Stimulated activated CD8-positive, alpha-beta memory T cell treated with anti-CD3 and anti-CD28 coated beads, Interleukin-15, amount 100 ng/mL, for 24 hours (primary cell): ENCODE data around the gene RNASE8.
"Not testable (repeated sequence)": the region's sequence is repeated elsewhere in the genome, so short reads cannot be mapped to it uniquely, and the experiment has no call there.

Experiments used
- DNase-seq: peaks from one replicate; pipeline ENCODE4 v3.0.0-alpha.2; 2020; ENCODE audit warnings: low read depth

RNASE8 gene

GRCh38 chr14:21057803-21058675, at the start of gene RNASE8:
Gene RNASE8, plus strand, starts transcription at chr14:21057822. Its CDS starts 71 bp downstream, at chr14:21057893.
- DNase-seq: no peak

- not testable (repeated sequence) for DNase-seq
Measured at GRCh38 chr14:21009721-21010120, 47.9 kb upstream of the RNASE8 start.

GRCh38 chr14:21011136-21011535, 46.5 kb upstream of the RNASE8 start:
- no peak for DNase-seq

GRCh38 chr14:21014761-21015190, 42.8 kb upstream of the RNASE8 start:
- peak; percentile 65 for DNase-seq

GRCh38 chr14:21015312-21015711, 42.3 kb upstream of the RNASE8 start:
- no peak for DNase-seq

GRCh38 chr14:21016413-21017190, 41.0 kb upstream of the RNASE8 start:
- no peak for DNase-seq

- no peak for DNase-seq
Measured at GRCh38 chr14:21017528-21018245, 39.9 kb upstream of the RNASE8 start.

- no peak for DNase-seq
Measured at GRCh38 chr14:21018286-21018685, 39.3 kb upstream of the RNASE8 start.

- DNase-seq: no peak
Measured at GRCh38 chr14:21018781-21019180, 38.8 kb upstream of the RNASE8 start.

GRCh38 chr14:21019366-21019765, 38.3 kb upstream of the RNASE8 start:
- no peak for DNase-seq

GRCh38 chr14:21020977-21021545, 36.6 kb upstream of the RNASE8 start:
- DNase-seq: no peak

- no peak for DNase-seq
Measured at GRCh38 chr14:21022686-21023085, 34.9 kb upstream of the RNASE8 start.

- DNase-seq: no peak
Measured at GRCh38 chr14:21023174-21023573, 34.4 kb upstream of the RNASE8 start.

GRCh38 chr14:21023817-21024584, 33.6 kb upstream of the RNASE8 start:
- DNase-seq: no peak

- peak; percentile 38 for DNase-seq
Measured at GRCh38 chr14:21024585-21025370, 32.8 kb upstream of the RNASE8 start, which contains the start of gene NDRG2. Gene NDRG2, minus strand, starts transcription at chr14:21025061. Its CDS starts 1,746 bp downstream, at chr14:21023315.

- no peak for DNase-seq
Measured at GRCh38 chr14:21025371-21026273, 32.0 kb upstream of the RNASE8 start.

GRCh38 chr14:21026274-21026987, 31.2 kb upstream of the RNASE8 start:
- no peak for DNase-seq

- DNase-seq: no peak
Measured at GRCh38 chr14:21026988-21027315, 30.7 kb upstream of the RNASE8 start.

- DNase-seq: no peak
Measured at GRCh38 chr14:21029917-21030316, 27.7 kb upstream of the RNASE8 start, which contains the start of gene TPPP2. Gene TPPP2, plus strand, starts transcription at chr14:21030217. Its CDS starts 365 bp downstream, at chr14:21030582.
